GM21576 (cell line): ENCODE data around the gene YIF1A.

Experiments
- ATAC-seq: cut with Tn5 transposase; IDR thresholded peaks from one replicate; pipeline ENCODE4 v1.9.1; 2021; ENCODE audit warnings: mild to moderate bottlenecking, moderate library complexity; ENCODE audit not compliant: unreplicated experiment

YIF1A gene

GRCh38 chr11:66288671-66289547 lies at the start of gene YIF1A:
TSS of gene YIF1A (minus strand) at chr11:66289143. CDS start at chr11:66288985, 158 bp downstream.
- peak; percentile 89 for ATAC-seq

DNA sequence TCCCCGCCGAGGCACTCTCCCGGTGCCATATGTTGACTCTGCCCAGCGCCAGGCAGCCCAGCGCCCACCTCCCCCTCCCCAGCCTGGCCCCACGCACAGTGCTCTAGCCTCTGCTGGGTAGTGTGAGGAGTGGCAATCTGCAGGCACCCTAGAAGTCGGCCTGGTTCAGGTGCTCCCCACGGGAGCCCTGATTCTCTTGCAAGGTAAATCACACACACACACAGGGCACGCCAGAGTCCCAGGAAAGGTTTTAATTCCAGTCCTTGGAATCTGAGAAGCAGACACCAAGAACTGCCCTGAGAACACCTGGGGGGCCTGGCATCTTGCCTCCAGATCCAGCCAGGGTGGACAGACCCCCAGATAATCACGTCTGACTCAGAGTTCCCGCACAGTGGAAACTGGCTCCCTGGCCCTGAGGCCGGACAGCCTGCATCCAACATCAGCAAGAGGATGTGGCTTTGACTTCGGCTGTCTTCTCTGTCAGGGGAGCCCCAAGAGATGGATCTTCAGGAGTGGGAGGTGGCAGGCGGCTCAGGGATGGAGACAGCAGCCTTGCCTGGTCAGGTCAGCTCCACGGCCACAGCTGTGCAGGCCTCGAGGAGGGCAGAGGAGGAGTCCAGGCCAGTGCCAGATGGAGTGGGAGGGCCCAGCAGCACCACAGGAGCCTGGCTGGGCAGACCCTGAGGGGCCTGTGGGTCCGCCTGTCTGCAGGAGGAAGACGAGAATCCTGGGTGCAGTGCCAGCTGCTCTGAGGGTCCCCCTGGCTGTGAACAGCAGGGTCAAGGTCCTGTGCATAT lies 48.4 kb upstream of the YIF1A start:
- ATAC-seq, result no peak

- ATAC-seq, result peak; percentile 44
Measured at GRCh38 chr11:66336234-66337102, 47.5 kb upstream of the YIF1A start, which contains the start of gene RIN1. TSS of gene RIN1 (minus strand) at chr11:66336434. CDS start at chr11:66336402, 32 bp downstream.

- ATAC-seq, result no peak
Measured at GRCh38 chr11:66335531-66336233, 46.7 kb upstream of the YIF1A start.

GRCh38 chr11:66334605-66335442 lies 45.9 kb upstream of the YIF1A start:
- no peak for ATAC-seq

DNA sequence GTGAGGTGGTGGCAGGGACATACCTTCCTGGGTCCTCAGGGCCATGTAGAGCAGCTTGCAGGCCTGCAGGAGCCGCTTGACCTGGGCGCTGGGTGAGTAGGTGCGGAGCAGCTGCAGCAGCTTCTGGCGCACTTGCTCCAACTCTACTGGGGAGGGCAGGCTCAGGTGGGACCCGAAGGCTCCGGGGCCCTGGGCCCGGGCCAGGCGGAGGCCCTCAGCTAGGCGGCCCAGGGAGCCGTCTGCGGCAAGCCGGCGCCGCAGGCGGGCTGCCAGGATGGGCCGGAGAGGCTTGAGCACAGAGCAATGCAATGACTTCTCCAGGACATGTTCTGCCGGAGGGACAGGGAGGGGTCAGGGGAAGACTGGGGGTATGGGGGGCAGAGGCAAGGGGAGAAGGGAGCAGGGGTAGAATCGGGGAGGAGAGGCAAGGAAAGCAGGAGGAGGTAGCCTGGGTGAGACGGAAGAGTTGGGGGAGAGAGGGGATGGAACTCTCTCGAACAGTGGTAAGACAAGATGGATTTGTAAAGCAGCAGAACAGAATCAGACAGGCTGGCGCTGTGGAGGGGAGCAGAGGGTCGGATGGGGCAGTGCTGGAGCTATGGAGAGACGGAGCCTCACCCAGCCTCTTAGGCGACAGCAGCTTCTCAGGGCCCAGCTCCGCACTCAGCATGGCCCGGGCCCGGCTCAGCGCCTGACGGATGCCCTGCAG lies 45.1 kb upstream of the YIF1A start:
- no peak for ATAC-seq

- ATAC-seq, result no peak
Measured at GRCh38 chr11:66333220-66333877, 44.4 kb upstream of the YIF1A start.

- no peak for ATAC-seq
Measured at GRCh38 chr11:66332371-66333219, 43.7 kb upstream of the YIF1A start.

GRCh38 chr11:66331542-66332370 lies 42.8 kb upstream of the YIF1A start:
- ATAC-seq, result no peak

DNA sequence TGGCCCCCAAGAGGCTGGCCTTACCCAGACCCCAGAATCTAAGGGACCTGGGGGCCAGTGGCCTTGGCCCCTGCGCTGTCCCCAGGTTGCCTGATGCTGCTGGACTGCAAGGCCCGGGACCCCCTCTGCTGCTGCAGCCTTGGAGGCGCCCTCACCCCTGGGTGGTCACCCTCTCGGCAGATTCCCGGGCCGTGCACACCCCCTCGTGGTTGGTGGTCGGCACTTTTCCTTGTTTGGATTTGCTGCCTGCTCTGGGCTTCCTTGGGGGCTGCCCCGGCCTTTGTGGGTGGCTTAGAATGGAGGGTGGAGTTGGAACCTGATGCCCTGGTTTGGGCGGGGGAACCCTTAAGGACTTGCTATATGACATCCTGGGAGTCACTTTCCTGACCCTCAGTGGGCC lies 42.0 kb upstream of the YIF1A start:
- ATAC-seq, result no peak

- ATAC-seq, result no peak
Measured at GRCh38 chr11:66329165-66329673, 40.3 kb upstream of the YIF1A start.

DNA sequence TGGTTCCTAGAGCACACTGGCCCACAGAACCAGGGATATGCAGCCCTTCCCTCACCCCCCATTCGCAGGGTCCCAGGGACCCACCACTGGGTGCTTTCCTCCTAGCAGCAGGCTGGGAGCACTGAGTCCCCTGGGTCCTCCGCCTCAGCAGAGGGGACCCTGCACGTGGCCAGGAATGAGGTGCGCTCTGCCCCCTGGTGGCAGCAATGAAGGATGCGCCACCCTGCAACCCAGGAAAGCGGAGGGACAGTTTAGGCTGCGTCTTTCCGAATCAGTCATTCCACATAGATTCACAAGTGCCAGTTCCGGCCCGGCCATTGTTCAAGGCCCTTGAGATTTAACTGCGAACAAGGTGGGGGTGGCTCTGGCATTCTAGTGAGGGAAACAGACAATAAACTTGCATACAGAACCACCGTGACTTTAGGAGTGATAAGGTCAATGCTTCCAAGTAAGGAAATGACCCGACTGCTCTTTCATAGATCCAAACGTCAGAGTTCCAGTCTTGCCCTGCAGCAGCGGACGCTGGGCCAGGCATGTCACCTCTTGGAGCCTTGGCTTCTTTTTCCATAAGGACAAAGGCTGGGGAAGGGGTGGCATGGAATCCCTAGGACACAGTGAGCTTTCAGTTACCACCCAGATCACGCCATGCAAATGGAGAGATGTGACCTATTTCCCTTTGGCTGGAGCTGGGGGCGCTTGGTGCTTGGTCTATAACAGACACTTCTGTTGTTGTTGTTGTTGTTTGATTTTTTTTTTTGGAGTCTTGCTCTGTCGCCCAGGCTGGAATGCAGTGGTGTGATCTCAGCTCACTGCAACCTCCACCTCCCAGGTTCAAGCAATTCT lies 39.6 kb upstream of the YIF1A start:
- peak; percentile 43 for ATAC-seq

DNA sequence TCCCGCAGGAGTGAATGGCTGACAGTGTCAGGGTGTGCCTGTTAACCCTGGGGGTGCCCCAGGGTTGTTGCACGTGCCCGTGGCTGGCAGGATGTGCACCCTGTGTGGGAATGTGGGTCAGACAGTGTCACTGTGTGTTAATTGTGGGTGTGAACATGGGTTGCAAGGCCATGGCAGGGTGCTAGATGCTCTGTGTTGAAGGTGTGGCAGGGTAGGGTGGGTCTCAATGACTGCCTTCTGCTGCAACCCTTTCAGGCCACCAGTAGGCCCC lies 39.0 kb upstream of the YIF1A start:
- no peak for ATAC-seq

GRCh38 chr11:66327171-66328030 lies 38.5 kb upstream of the YIF1A start:
- no peak for ATAC-seq
